Measurements from ENCODE around the gene RPL31. TPM values are rescaled to one million over a fixed set of nuclear protein-coding genes. Genes with fewer than 3 reads are reported as not detected.

Gene RPL31
- total and polyA plus RNA-seq, 12 donors: 413 to 4,491 (median 1,112) TPM

- 86 to 92% (median 89%) methylated on average over 18 to 19 of the region's 19 CpGs for WGBS, 4 donors
- H3K4me3 ChIP-seq: no peak overlapping the region
- intact Hi-C loops (cut with DNase I): loop anchor here (10.0 kb wide), 2 partner anchors 82 to 152 kb away; partner anchors contain the start of gene NPAS2 (in 1 of the 2)
- H3K27me3 ChIP-seq: no peaks in the 10 kb centered on the region
- no peaks in the 10 kb centered on the region for H3K9me3 ChIP-seq (replicated peaks in 1 of 3)
- TF ChIP-seq POLR2A (IDR thresholded peaks at IDR 0.05) (no peak), CTCF (IDR thresholded peaks at IDR 0.05) (no peak)
- no peaks in the 10 kb centered on the region for H3K36me3 ChIP-seq (replicated peaks in 1 of 2)
- no peak for DNase-seq
- H3K27ac ChIP-seq: no peak overlapping the region
- H3K4me1 ChIP-seq (replicated peaks in 1 of 2): no peaks in the 10 kb centered on the region
Measured at GRCh38 chr2:100976645-100977391, 25.3 kb upstream of the RPL31 start.

DNA sequence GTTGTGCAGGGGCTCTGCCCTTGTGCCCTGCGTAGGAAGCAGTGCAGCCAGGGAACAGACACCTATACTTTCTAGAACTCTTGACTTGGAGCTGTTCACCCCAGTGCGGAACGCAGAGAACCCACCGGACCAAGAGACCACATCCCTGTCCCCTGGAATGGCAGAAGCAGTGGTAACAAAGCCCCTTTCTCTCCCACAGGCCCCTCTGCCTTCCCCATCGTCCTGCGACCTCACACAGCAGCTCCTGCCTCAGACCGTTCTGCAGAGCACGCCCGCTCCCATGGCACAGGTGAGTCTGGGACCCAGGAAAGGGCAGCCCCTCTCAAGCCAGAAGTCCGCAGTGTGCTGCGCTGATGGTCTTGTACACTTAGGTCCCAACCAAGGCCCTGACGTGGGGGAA is 24.6 kb upstream of the RPL31 start:
- TF ChIP-seq CTCF (IDR thresholded peaks at IDR 0.05) (no peak), POLR2A (IDR thresholded peaks at IDR 0.05) (no peak)
- intact Hi-C loops (cut with DNase I): loop anchor here (10.0 kb wide), 2 partner anchors 83 to 153 kb away; partner anchors contain the start of gene NPAS2 (in 1 of the 2)
- no peak for DNase-seq
- H3K4me1 ChIP-seq (replicated peaks in 1 of 2): no peaks in the 10 kb centered on the region
- no peak overlapping the region for H3K4me3 ChIP-seq
- 93 to 96% (median 95%) methylated on average over 4 to 12 of the region's 12 CpGs for WGBS, 4 donors
- no peaks in the 10 kb centered on the region for H3K27me3 ChIP-seq
- no peak overlapping the region for H3K27ac ChIP-seq
- no peaks in the 10 kb centered on the region for H3K36me3 ChIP-seq (replicated peaks in 1 of 2)
- H3K9me3 ChIP-seq (replicated peaks in 1 of 3): no peaks in the 10 kb centered on the region

DNA sequence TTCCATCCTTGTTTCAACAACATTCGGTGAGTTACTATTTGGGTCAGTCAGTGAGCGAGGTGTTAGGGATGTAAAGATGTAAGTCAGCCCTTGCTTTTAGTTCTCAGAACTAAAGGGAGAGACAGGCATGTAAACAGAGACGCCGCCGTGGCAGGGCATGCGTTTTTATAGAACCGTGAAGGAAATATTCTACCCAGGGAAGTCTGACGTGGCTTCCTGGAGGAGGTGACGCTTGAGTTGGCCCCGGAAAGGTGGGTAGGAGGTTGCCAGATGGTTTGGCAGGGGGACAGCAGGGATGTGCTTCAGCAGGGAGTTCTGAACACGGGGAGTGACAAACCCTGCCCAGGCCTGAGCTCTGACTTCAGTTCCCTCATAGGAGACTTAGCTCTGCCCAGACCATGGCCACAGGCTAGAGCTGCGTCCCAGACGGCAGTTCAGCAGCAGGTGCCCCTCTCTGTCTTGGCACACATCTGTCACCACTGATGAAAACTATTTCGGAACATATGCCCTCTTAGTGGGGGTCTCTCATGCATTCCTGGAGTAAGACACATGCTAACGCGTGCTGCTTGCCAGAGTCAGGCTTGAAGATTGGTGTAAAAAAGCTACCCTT is 23.4 kb upstream of the RPL31 start:
- WGBS, 4 donors: 82 to 86% (median 83%) methylated on average over 16 of the region's 16 CpGs

More for the DNA sequence above, 23.4 kb upstream of the RPL31 start:
- H3K36me3 ChIP-seq (replicated peaks in 1 of 2): no peaks in the 10 kb centered on the region
- no peaks in the 10 kb centered on the region for H3K27me3 ChIP-seq
- no peaks in the 10 kb centered on the region for H3K9me3 ChIP-seq (replicated peaks in 1 of 3)
- TF ChIP-seq CTCF (IDR thresholded peaks at IDR 0.05) (no peak), POLR2A (IDR thresholded peaks at IDR 0.05) (no peak)
- intact Hi-C loops (cut with DNase I): loop anchor here (10.0 kb wide), 2 partner anchors 84 to 154 kb away; partner anchors contain the start of gene NPAS2 (in 1 of the 2)
- no peak for DNase-seq
- H3K4me1 ChIP-seq (replicated peaks in 1 of 2): no peaks in the 10 kb centered on the region
- H3K4me3 ChIP-seq: no peak overlapping the region
- no peak overlapping the region for H3K27ac ChIP-seq

Data from adrenal gland (tissue), 12 donors.